ENCODE measurements around the gene TLR9. TPM values are rescaled to one million over a fixed set of nuclear protein-coding genes. Genes with fewer than 3 reads are reported as not detected.

Gene TLR9
- total RNA-seq, 4 donors from 2014 or later, result not detected

DNA sequence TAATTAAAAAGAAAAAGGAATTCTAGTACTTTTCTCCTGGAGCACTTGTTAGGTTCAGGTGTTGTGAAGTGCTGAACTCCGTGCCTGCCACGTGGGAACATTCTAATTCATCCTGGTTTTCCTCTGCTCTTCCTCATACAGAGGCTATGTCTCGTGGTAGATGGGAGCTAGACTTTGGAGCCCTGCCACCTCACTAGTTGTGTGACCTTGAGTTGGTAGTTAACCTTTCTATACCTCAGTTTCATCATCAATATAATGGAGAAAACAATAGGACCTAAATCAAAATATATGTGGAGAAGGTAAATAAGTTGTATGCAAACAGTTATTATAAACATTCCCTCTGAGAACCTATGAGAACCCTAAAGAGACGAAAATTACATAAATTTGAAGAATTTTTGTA lies 16.9 kb downstream of the TLR9 start:
- WGBS, 2 donors, result 86 to 91% methylated on average over 4 of the region's 4 CpGs
- Histone ChIP-seq H3K4me3 (no peak overlapping the region), H3K4me1 (peaks cover 0 to 30% (median 19%) of the 10 kb centered on the region in 3 donors), H3K36me3 (peaks cover 43 to 100% (median 57%) of the 10 kb centered on the region in 3 donors), H3K27ac (no peak overlapping the region), H3K9me3 (no peaks in the 10 kb centered on the region), H3K27me3 (no peaks in the 10 kb centered on the region)
- no peak for DNase-seq
- no peak for TF ChIP-seq CTCF (IDR thresholded peaks at IDR 0.05)
- TF ChIP-seq POLR2A (IDR thresholded peaks at IDR 0.05), result no peak
- intact Hi-C loops (cut with DNase I), result no loop called here

DNA sequence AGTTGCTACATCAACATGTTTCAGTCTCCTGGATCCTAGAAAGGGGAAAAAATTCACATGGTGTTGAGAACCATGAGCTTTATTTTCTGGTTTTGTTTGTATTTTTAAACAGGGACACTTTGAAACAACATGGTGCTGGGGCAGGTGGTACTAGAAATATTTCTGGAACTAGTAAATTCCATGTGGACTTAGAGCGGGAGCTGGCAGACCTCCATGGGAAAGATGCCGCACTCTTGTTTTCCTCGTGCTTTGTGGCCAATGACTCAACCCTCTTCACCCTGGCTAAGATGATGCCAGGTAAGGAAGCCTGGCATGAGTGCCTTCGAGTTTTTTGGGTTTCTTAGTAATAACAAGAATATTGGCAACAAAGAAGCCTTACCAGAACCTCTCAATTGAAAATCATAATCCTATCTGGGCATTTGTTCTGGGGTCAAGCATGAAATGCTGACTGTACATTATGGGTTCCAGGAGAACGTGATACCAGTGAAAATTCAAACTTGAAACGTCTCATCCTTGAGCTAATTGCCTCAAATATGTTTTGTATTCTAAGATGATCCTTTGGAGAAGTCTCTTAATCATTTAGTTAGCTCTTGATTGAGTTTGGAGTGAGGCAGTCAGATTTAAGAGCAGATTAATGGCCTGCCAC lies 19.6 kb downstream of the TLR9 start:
- DNase-seq, result no peak
- peak overlapping the region in 1 of 4 donors; percentile 11 for H3K27ac ChIP-seq
- H3K27me3 ChIP-seq, result no peaks in the 10 kb centered on the region
- TF ChIP-seq CTCF (IDR thresholded peaks at IDR 0.05), result no peak
- TF ChIP-seq POLR2A (IDR thresholded peaks at IDR 0.05), result no peak
- peaks cover 30 to 99% (median 48%) of the 10 kb centered on the region in 3 donors for H3K36me3 ChIP-seq
- peaks cover 0 to 57% (median 17%) of the 10 kb centered on the region in 3 donors for H3K4me1 ChIP-seq
- intact Hi-C loops (cut with DNase I), result no loop called here
- H3K9me3 ChIP-seq, result no peaks in the 10 kb centered on the region
- 51% methylated on average over 6 of the region's 6 CpGs for whole genome bisulfite sequencing, 2 donors
- no peak overlapping the region for H3K4me3 ChIP-seq

DNA sequence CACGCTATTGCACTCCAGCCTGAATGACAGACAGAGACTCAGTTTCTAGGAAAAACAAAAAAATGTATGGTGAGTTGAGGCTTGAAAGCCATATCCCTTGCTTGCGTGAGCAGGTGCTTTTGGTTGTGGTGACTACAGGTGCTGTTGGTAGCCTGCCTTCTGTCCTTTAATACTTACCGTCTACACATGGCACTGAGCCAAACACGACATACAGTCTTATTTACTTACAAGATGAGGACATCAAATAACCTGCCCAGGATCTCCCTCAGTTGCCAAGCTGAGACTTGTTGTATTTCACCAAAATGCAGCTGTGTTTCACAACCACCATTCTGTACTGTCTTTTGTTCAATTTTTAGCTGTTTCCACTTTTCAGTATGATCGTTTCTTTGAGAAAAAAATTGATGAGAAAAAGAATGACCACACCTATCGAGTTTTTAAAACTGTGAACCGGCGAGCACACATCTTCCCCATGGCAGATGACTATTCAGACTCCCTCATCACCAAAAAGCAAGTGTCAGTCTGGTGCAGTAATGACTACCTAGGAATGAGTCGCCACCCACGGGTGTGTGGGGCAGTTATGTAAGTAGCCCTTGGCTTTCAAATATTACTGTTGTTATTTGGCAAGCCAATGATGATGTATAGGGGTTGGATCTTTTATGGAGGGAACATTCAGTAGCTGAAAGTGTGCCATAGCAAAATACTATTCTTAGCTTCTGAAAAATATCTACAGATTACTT lies 20.9 kb downstream of the TLR9 start:
- intact Hi-C loops (cut with DNase I), result no loop called here
- peaks cover 26 to 96% (median 39%) of the 10 kb centered on the region in 3 donors for H3K36me3 ChIP-seq
- 40 to 53% methylated on average over 10 of the region's 10 CpGs for WGBS, 2 donors
- DNase-seq, result no peak
- no peaks in the 10 kb centered on the region for H3K9me3 ChIP-seq
- no peak for TF ChIP-seq CTCF (IDR thresholded peaks at IDR 0.05)
- no peak for TF ChIP-seq POLR2A (IDR thresholded peaks at IDR 0.05)
- H3K27ac ChIP-seq, result peak overlapping the region in 3 of 4 donors; percentile 25 to 70 (median 59)
- H3K4me3 ChIP-seq, result no peak overlapping the region
- H3K4me1 ChIP-seq, result peaks cover 0 to 71% (median 14%) of the 10 kb centered on the region in 3 donors
- H3K27me3 ChIP-seq, result no peaks in the 10 kb centered on the region

- Histone ChIP-seq H3K9me3 (no peaks in the 10 kb centered on the region), H3K4me1 (peaks cover 0 to 79% (median 22%) of the 10 kb centered on the region in 3 donors), H3K4me3 (no peak overlapping the region), H3K27me3 (no peaks in the 10 kb centered on the region), H3K36me3 (peaks cover 18 to 91% (median 32%) of the 10 kb centered on the region in 3 donors), H3K27ac (no peak overlapping the region)
- TF ChIP-seq POLR2A (IDR thresholded peaks at IDR 0.05), result no peak
- no peak for TF ChIP-seq CTCF (IDR thresholded peaks at IDR 0.05)
- DNase-seq, result no peak
- intact Hi-C loops (cut with DNase I), result no loop called here
- WGBS, 2 donors, result 60 to 91% methylated on average over 1 of the region's 1 CpG
These were observed 21.7 kb downstream of the TLR9 start for GRCh38 chr3:52203701-52204100.
